C4-2B (cell line): ENCODE measurements around the gene NAP1L4.

Experiments
- ZFX ChIP-seq: fragments of 450-650 bp; IDR thresholded peaks from 2 replicates; pipeline ENCODE4 v1.6.1; 2017
- TF ChIP-seq, protein P1 (sequence below): fragments of 450-650 bp; conservative IDR thresholded peaks from 2 replicates; pipeline ENCODE4 v1.5.1; 2017; ENCODE audit warnings: mild to moderate bottlenecking

DNA sequence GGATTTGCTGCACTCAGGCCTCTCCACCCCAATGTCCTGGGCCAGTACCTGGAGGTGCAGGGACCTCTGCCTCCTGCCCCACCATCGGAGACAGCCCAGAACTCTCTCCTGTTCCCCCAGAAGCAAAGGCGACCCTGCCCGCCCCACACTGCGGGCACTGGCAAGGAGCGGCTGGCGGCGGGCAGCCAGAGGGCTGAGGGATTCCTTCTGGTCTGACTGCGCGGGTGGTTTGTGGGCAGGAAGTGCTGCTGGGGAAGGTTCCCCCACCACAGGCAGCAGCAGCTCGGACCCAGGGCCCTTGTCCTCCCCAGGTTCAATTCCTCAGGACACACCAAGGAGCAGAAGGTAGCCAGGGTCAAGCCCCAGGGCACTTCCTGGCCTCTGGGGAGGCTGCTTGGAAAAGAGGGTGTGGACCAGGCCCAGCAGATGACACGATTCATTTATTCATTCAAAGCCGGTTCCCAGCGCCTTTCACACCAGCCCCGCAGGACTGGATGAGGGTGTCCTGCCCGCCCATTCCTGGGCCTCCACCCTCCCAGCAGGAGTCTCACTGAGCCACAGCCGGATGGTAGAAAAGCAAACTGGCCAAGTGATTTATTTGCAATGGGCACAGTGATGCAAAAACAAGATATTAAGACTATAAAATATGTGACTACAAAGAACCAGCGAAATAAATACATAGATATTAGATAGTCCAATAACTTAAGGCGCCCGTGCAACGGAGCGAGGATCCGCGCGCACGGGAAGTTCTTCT is 64.1 kb downstream of the NAP1L4 start:
- TF ChIP-seq, protein P1, sequence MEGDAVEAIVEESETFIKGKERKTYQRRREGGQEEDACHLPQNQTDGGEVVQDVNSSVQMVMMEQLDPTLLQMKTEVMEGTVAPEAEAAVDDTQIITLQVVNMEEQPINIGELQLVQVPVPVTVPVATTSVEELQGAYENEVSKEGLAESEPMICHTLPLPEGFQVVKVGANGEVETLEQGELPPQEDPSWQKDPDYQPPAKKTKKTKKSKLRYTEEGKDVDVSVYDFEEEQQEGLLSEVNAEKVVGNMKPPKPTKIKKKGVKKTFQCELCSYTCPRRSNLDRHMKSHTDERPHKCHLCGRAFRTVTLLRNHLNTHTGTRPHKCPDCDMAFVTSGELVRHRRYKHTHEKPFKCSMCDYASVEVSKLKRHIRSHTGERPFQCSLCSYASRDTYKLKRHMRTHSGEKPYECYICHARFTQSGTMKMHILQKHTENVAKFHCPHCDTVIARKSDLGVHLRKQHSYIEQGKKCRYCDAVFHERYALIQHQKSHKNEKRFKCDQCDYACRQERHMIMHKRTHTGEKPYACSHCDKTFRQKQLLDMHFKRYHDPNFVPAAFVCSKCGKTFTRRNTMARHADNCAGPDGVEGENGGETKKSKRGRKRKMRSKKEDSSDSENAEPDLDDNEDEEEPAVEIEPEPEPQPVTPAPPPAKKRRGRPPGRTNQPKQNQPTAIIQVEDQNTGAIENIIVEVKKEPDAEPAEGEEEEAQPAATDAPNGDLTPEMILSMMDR = no peak
- TF ChIP-seq ZFX = no peak
